Measurements from ENCODE around the gene CPXM2.

DNA sequence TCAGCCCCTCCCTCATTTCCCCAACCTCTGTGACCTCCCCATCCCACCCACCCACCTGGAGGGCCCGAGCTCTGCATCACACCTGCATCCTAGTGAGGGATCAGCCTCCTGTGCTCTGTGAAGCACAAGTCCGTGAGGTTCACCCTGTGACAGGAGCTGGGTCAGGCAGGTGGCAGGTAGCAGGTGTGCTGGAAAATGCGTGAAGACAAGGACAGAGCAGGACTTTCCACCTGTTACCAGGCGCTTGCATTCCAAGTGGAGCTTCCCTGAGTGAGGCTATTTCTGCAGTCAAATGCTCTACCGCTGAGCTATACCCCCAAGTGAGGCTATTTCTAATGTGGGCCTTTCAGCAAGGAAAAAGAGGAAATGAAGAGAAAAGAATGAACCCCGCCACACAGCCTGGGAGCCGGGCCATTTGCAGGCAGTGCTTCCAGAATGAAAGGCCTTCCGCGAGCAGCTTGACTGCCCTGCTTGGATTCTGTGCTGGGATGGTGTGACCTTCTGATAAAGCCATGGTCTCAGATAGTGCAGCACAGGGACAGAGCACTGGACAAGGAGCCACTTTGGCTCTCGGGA is 13.3 kb upstream of the CPXM2 start:
- TF ChIP-seq, protein P1, sequence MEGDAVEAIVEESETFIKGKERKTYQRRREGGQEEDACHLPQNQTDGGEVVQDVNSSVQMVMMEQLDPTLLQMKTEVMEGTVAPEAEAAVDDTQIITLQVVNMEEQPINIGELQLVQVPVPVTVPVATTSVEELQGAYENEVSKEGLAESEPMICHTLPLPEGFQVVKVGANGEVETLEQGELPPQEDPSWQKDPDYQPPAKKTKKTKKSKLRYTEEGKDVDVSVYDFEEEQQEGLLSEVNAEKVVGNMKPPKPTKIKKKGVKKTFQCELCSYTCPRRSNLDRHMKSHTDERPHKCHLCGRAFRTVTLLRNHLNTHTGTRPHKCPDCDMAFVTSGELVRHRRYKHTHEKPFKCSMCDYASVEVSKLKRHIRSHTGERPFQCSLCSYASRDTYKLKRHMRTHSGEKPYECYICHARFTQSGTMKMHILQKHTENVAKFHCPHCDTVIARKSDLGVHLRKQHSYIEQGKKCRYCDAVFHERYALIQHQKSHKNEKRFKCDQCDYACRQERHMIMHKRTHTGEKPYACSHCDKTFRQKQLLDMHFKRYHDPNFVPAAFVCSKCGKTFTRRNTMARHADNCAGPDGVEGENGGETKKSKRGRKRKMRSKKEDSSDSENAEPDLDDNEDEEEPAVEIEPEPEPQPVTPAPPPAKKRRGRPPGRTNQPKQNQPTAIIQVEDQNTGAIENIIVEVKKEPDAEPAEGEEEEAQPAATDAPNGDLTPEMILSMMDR (IDR thresholded peaks at IDR 0.05), result no peak
- no peak for TF ChIP-seq EZH2 (IDR thresholded peaks at IDR 0.05; ENCODE audit: borderline replicate concordance, insufficient read depth, low read depth, low read length, poor library complexity, severe bottlenecking)
